ENCODE data around the gene RNF6.

DNA sequence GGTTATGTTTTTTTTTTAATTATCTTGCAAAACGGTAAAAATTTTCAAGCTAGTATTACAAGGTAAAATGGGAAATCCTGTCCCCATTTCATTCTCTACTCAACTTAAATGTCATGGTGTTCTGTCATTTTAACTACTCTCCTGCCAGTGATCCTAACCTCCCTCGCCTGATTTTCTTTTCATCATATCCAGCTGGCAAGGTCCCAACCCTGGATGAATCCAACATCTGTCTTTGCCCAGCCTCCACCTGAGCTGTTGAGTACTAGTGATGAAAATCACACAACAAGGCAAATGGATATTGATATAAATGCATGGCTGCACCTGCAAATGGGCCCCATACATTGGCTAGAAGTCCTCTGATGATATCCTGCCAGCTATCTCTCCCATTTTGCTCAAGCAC, 24.9 kb upstream of the RNF6 start:
- TF ChIP-seq TAF1 (IDR thresholded peaks at IDR 0.05; ENCODE audit: borderline replicate concordance, low read depth, low read length) (no peak), JUNB (IDR thresholded peaks at IDR 0.05) (no peak), EZH2 (IDR thresholded peaks at IDR 0.05; ENCODE audit: borderline replicate concordance, control insufficient read depth, low read depth, low read length) (no peak), GABPA (IDR thresholded peaks at IDR 0.05; ENCODE audit: low read depth) (no peak)
- TF ChIP-seq, protein P1, sequence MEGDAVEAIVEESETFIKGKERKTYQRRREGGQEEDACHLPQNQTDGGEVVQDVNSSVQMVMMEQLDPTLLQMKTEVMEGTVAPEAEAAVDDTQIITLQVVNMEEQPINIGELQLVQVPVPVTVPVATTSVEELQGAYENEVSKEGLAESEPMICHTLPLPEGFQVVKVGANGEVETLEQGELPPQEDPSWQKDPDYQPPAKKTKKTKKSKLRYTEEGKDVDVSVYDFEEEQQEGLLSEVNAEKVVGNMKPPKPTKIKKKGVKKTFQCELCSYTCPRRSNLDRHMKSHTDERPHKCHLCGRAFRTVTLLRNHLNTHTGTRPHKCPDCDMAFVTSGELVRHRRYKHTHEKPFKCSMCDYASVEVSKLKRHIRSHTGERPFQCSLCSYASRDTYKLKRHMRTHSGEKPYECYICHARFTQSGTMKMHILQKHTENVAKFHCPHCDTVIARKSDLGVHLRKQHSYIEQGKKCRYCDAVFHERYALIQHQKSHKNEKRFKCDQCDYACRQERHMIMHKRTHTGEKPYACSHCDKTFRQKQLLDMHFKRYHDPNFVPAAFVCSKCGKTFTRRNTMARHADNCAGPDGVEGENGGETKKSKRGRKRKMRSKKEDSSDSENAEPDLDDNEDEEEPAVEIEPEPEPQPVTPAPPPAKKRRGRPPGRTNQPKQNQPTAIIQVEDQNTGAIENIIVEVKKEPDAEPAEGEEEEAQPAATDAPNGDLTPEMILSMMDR (IDR thresholded peaks at IDR 0.05 in 2 of 3, conservative IDR thresholded peaks at IDR 0.05 in 1 of 3; ENCODE audit: control insufficient read depth in 2 of 3, extremely low read depth in 1 of 3, insufficient read depth in 1 of 3, low read depth in 3 of 3, low read length in 3 of 3), result no peak
- TF ChIP-seq, protein P2, sequence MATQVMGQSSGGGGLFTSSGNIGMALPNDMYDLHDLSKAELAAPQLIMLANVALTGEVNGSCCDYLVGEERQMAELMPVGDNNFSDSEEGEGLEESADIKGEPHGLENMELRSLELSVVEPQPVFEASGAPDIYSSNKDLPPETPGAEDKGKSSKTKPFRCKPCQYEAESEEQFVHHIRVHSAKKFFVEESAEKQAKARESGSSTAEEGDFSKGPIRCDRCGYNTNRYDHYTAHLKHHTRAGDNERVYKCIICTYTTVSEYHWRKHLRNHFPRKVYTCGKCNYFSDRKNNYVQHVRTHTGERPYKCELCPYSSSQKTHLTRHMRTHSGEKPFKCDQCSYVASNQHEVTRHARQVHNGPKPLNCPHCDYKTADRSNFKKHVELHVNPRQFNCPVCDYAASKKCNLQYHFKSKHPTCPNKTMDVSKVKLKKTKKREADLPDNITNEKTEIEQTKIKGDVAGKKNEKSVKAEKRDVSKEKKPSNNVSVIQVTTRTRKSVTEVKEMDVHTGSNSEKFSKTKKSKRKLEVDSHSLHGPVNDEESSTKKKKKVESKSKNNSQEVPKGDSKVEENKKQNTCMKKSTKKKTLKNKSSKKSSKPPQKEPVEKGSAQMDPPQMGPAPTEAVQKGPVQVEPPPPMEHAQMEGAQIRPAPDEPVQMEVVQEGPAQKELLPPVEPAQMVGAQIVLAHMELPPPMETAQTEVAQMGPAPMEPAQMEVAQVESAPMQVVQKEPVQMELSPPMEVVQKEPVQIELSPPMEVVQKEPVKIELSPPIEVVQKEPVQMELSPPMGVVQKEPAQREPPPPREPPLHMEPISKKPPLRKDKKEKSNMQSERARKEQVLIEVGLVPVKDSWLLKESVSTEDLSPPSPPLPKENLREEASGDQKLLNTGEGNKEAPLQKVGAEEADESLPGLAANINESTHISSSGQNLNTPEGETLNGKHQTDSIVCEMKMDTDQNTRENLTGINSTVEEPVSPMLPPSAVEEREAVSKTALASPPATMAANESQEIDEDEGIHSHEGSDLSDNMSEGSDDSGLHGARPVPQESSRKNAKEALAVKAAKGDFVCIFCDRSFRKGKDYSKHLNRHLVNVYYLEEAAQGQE (IDR thresholded peaks at IDR 0.05; ENCODE audit: low read depth, low read length), result no peak
- TF ChIP-seq, protein P3, sequence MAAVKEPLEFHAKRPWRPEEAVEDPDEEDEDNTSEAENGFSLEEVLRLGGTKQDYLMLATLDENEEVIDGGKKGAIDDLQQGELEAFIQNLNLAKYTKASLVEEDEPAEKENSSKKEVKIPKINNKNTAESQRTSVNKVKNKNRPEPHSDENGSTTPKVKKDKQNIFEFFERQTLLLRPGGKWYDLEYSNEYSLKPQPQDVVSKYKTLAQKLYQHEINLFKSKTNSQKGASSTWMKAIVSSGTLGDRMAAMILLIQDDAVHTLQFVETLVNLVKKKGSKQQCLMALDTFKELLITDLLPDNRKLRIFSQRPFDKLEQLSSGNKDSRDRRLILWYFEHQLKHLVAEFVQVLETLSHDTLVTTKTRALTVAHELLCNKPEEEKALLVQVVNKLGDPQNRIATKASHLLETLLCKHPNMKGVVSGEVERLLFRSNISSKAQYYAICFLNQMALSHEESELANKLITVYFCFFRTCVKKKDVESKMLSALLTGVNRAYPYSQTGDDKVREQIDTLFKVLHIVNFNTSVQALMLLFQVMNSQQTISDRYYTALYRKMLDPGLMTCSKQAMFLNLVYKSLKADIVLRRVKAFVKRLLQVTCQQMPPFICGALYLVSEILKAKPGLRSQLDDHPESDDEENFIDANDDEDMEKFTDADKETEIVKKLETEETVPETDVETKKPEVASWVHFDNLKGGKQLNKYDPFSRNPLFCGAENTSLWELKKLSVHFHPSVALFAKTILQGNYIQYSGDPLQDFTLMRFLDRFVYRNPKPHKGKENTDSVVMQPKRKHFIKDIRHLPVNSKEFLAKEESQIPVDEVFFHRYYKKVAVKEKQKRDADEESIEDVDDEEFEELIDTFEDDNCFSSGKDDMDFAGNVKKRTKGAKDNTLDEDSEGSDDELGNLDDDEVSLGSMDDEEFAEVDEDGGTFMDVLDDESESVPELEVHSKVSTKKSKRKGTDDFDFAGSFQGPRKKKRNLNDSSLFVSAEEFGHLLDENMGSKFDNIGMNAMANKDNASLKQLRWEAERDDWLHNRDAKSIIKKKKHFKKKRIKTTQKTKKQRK (IDR thresholded peaks at IDR 0.05; ENCODE audit: low read depth, low read length), result no peak
